BJ (cell line): ENCODE data around the gene ATF7IP2. TPM values are rescaled to one million over a fixed set of nuclear protein-coding genes. Genes with fewer than 3 reads are reported as not detected.
"Not testable (repeated sequence)": the region's sequence is repeated elsewhere in the genome, so short reads cannot be mapped to it uniquely, and the experiment has no call there.

Experiments used
- CTCF ChIA-PET: fragments of 350-600 bp; formaldehyde crosslinking; extraction: SDS; loops from one replicate; lab custom pipeline; 2021; ENCODE audit warnings: antibody characterized with exemption, inconsistent platforms; lab: Yijun Ruan, JAX
- POLR2A ChIA-PET: fragments of 300-600 bp; sonication (Branson Sonifier 250); formaldehyde crosslinking; extraction: SDS; loops from one replicate; lab custom pipeline; 2021; ENCODE audit warnings: antibody characterized with exemption; lab: Charles Lee
- DNase-seq: peaks from one replicate; pipeline ENCODE4 v3.0.0-alpha.2; 2011; ENCODE audit warnings: low read depth
- H3K27me3 ChIP-seq: 2 replicates; pipeline ENCODE4 v1.6.0; 2011; ENCODE audit warnings: low read length; ENCODE audit not compliant: control insufficient read depth, insufficient read depth
- H3K36me3 ChIP-seq: 2 replicates; pipeline ENCODE4 v1.5.1; 2011; ENCODE audit warnings: low read length; ENCODE audit not compliant: control insufficient read depth, insufficient read depth
- H3K4me3 ChIP-seq: 2 replicates; pipeline ENCODE4 v1.5.1; 2011; ENCODE audit warnings: low read depth, mild to moderate bottlenecking, control low read depth, low read length
- polyA plus RNA-seq: library from polyadenylated mRNA; depleted of rRNA; stranded (reverse); fragments of >200 nt; gene quantifications from 2 replicates; pipeline ENCODE4 v1.2.3, GENCODE V29; 2011
- TF ChIP-seq, protein P1 (sequence below): IDR thresholded peaks from 2 replicates; pipeline ENCODE4 v1.5.1; 2011; ENCODE audit warnings: low read depth, mild to moderate bottlenecking, control low read depth, inconsistent platforms, low read length, moderate library complexity; ENCODE audit not compliant: insufficient read depth

Gene ATF7IP2
- polyA plus RNA-seq, 1 experiment = 2.5 TPM

DNA sequence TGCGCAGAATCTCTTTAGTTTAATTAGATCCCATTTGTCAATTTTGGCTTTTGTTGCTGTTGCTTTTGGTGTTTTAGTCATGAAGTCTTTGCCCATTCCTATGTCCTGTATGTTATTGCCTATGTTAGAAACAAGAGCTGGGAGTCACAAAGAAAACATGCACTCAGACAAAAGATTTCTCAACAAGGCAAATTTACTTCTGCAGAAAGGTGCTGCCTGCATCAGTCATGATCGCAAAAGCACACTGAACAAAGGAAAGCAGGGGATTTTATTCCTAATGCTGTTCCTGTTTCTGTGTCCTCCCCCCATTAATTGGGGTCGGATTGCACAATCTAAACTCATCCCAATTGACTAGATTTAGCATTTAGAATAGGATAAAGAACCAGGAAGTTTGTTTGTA lies 55.9 kb downstream of the ATF7IP2 start:
- DNase-seq = no peak
- CTCF ChIA-PET = no interaction called here
- TF ChIP-seq, protein P1, sequence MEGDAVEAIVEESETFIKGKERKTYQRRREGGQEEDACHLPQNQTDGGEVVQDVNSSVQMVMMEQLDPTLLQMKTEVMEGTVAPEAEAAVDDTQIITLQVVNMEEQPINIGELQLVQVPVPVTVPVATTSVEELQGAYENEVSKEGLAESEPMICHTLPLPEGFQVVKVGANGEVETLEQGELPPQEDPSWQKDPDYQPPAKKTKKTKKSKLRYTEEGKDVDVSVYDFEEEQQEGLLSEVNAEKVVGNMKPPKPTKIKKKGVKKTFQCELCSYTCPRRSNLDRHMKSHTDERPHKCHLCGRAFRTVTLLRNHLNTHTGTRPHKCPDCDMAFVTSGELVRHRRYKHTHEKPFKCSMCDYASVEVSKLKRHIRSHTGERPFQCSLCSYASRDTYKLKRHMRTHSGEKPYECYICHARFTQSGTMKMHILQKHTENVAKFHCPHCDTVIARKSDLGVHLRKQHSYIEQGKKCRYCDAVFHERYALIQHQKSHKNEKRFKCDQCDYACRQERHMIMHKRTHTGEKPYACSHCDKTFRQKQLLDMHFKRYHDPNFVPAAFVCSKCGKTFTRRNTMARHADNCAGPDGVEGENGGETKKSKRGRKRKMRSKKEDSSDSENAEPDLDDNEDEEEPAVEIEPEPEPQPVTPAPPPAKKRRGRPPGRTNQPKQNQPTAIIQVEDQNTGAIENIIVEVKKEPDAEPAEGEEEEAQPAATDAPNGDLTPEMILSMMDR = no peak
- Histone ChIP-seq H3K4me3 (no peak overlapping the region), H3K36me3 (no peaks in the 10 kb centered on the region), H3K27me3 (no peaks in the 10 kb centered on the region)
- POLR2A ChIA-PET = no interaction called here

DNA sequence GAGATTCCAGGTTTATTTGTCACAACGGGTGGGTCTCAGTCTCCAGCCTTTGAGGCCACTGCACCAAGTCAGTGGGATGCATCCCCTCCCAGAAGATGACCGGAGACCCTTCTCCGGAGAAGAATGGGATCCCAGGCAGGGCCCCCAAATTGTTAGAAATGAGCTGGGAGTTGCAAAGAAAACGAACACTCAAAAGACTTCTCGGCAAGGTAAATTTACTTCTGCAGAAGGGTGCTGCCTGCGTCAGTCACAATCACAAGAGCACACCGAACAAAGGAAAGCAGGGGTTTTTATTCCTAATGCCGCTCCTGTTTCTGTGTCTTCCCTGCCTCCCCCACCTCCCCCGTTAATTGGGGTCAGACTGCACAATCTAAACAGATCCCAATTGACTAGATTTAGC lies 61.4 kb downstream of the ATF7IP2 start:
- no peak for DNase-seq
- TF ChIP-seq, protein P1 = no peak
- CTCF ChIA-PET = no interaction called here
- H3K36me3 ChIP-seq = no peaks in the 10 kb centered on the region
- no peak overlapping the region for H3K4me3 ChIP-seq
- POLR2A ChIA-PET = no interaction called here
- no peaks in the 10 kb centered on the region for H3K27me3 ChIP-seq

DNA sequence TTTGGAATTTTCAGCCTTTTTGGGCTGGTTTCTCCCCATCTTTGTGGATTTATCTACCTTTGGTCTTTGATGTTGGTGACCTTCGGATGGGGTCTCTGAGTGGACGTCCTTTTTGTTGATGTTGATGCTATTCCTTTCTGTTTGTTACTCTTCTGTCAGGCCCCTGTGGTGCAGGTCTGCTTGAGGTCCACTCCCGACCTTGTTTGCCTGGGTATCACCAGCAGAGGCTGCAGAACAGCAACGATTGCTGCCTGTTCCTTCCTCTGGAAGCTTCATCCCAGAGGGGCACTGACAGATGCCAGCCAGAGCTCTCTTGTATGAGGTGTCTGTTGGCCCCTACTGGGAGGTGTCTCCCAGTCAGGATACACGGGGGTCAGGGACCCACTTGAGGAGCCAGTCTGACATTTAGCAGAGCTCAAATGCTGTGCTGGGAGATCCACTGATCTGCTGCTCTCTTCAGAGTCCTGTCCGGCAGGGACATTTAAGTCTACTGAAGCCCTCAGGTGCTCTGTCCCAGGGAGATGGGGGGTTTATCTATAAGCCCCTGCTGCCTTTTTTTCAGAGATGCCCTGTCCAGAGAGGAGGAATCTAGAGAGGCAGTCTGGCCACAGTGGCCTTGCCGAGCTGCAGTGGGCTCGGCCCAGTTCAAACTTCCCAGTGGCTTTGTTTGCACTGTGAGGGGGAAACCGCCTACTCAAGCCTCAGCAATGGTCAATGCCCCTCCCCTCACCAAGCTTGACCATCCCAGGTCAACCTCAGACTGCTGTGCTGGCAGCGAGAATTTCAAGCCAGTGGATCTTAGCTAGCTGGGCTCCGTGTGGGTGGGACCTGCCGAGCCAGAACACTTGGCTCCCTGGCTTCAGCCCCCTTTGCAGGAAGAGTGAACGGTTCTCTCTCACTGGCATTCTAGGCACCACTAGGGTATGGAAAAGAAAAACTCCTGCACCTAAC lies 66.6 kb downstream of the ATF7IP2 start:
- H3K27me3 ChIP-seq, DNase-seq, POLR2A ChIA-PET, H3K4me3 ChIP-seq, H3K36me3 ChIP-seq: not testable (repeated sequence)
- CTCF ChIA-PET = interaction anchor here (0.6 kb wide), 2 partner anchors 16 to 196 kb away, joined by 3 to 4 read pairs; no protein-coding TSS in a partner anchor

DNA sequence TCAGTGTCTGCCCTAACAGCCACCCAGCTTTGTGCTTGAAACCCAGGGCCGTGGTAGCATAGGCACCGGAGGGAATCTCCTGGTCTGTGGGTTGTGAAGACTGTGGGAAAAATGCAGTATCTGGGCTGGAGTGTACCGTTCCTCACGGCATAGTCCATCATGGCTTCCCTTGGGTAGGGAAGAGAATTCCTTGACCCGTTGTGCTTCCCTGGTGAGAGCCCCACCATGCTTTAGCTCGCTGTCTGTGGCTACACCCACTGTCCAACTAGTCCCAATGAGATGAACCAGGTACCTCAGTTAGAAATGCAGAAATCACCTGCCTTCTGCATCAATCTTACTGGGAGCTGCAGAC lies 67.3 kb downstream of the ATF7IP2 start:
- ChIA-PET POLR2A (no interaction called here), CTCF (interaction anchor here (0.6 kb wide), 1 partner anchor 197 kb away, joined by 3 read pairs; no protein-coding TSS in a partner anchor)
- Histone ChIP-seq H3K36me3 (no peaks in the 10 kb centered on the region), H3K27me3 (no peaks in the 10 kb centered on the region), H3K4me3 (no peak overlapping the region)
- TF ChIP-seq, protein P1 = no peak
- no peak for DNase-seq

DNA sequence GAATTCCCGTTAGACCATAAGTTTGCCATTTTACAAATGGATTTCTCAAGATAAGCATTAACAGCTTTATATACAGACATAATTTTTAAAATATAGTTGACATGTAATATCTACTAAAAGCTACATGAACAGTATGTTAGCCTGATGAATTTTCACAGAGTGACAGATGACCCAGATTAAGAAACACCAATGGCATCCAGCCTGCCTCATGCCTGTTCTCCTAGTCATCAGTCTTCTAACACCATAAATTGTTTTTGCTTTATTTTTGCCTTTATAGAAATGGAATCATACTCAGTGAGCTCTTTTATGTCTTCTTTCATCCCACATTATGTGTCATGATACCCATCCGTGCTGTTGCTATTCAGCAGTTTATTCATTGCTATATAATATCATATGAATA lies 80.0 kb downstream of the ATF7IP2 start:
- Histone ChIP-seq H3K4me3 (no peak overlapping the region), H3K27me3 (no peaks in the 10 kb centered on the region), H3K36me3 (no peaks in the 10 kb centered on the region)
- CTCF ChIA-PET = interaction anchor here (1.0 kb wide), 1 partner anchor 16 kb away, joined by 4 read pairs; no protein-coding TSS in a partner anchor
- POLR2A ChIA-PET = no interaction called here
- DNase-seq = no peak
- TF ChIP-seq, protein P1 = no peak
